ENCODE data around the gene NIM1K.

DNA sequence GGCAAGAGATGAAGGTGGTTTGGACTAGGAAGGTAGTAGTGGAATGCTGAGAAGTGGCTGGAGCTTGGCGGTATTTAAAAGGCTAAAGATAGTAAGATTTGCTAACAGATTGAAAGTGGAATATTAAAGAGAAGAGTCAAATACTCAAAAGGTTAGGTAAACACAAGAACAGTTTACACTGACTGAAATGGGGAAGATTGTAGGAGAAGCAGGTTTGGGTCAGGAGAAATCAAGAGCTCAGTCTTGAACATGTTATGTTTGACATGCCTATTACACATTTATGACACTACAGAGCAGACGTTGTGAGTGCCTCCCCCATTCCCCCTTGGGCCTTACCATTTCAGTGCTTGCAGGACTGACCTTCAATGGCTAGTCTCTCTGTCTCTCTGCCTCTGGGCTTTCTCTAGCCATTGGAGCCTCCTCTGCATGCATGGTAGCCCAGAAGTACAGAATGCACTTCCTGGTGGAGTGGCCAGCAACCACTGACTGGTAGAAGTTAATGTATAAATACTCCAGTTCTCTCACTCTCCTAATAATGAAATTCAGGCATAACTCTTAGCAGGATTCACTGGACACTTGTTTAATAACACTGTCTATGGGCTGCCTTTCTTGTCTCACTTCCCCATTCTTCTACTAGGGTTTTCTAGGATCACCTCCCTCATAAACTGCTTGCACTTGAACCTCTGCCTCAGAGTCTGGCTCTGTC is 64.4 kb downstream of the NIM1K start:
- TF ChIP-seq, protein P1, sequence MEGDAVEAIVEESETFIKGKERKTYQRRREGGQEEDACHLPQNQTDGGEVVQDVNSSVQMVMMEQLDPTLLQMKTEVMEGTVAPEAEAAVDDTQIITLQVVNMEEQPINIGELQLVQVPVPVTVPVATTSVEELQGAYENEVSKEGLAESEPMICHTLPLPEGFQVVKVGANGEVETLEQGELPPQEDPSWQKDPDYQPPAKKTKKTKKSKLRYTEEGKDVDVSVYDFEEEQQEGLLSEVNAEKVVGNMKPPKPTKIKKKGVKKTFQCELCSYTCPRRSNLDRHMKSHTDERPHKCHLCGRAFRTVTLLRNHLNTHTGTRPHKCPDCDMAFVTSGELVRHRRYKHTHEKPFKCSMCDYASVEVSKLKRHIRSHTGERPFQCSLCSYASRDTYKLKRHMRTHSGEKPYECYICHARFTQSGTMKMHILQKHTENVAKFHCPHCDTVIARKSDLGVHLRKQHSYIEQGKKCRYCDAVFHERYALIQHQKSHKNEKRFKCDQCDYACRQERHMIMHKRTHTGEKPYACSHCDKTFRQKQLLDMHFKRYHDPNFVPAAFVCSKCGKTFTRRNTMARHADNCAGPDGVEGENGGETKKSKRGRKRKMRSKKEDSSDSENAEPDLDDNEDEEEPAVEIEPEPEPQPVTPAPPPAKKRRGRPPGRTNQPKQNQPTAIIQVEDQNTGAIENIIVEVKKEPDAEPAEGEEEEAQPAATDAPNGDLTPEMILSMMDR (IDR thresholded peaks at IDR 0.05; ENCODE audit: insufficient read depth, low read length): no peak
- no peak for TF ChIP-seq POLR2AphosphoS5 (IDR thresholded peaks at IDR 0.05; ENCODE audit: low read depth)
- TF ChIP-seq SPI1 (IDR thresholded peaks at IDR 0.05; ENCODE audit: borderline replicate concordance, low read depth): peak; percentile 63
- no peak for TF ChIP-seq GABPA (IDR thresholded peaks at IDR 0.05; ENCODE audit: low read depth)

Measured in HL-60 (cell line).